CD14-positive monocyte (primary cell): Measurements from ENCODE around the gene FERMT2. TPM values are rescaled to one million over a fixed set of nuclear protein-coding genes. Genes with fewer than 3 reads are reported as not detected.
A peak's percentile ranks its signal among the peaks of the same experiment; 100 is the strongest.

Experiments used
- DNase-seq, 3 donors: peaks; one replicate each; pipeline ENCODE4 v3.0.0-alpha.2; 2011 to 2022
- H2AFZ ChIP-seq: 2 replicates; pipeline ENCODE4 v1.6.0; 2012; ENCODE audit warnings: mild to moderate bottlenecking, low read depth, low read length, inconsistent platforms; ENCODE audit not compliant: insufficient read depth, poor library complexity, severe bottlenecking
- H3K27ac ChIP-seq, 2 donors: 1 replicate in 1 of 2; 2 replicates in 1 of 2; pipeline ENCODE4 v1.5.1; 2012 to 2013; ENCODE audit warnings: low read length in 2 of 2, control low read depth in 1 of 2, inconsistent platforms in 1 of 2, low read depth in 1 of 2, mild to moderate bottlenecking in 1 of 2
- H3K27me3 ChIP-seq, 2 donors: one replicate each; pipeline versions ENCODE4 v1.6.0 to v1.6.1; 2011 to 2013; ENCODE audit warnings: low read length in 2 of 2; ENCODE audit not compliant: control insufficient read depth in 2 of 2, insufficient read depth in 2 of 2
- H3K36me3 ChIP-seq, 2 donors: replicated peaks in 1 of 2; 1 replicate in 1 of 2; 2 replicates in 1 of 2; pipeline versions ENCODE4 v1.5.1 to v1.6.1; 2012 to 2013; ENCODE audit warnings: low read length in 2 of 2, control low read depth in 1 of 2, inconsistent platforms in 1 of 2, mild to moderate bottlenecking in 1 of 2; ENCODE audit not compliant: insufficient read depth in 2 of 2, control insufficient read depth in 1 of 2
- H3K4me1 ChIP-seq, 2 donors: 1 replicate in 1 of 2; 2 replicates in 1 of 2; pipeline versions ENCODE4 v1.5.1 to v1.6.1; 2012 to 2013; ENCODE audit warnings: low read length in 2 of 2, control low read depth in 1 of 2, inconsistent platforms in 1 of 2, mild to moderate bottlenecking in 1 of 2, moderate library complexity in 1 of 2; ENCODE audit not compliant: insufficient read depth in 2 of 2, control insufficient read depth in 1 of 2
- H3K4me2 ChIP-seq: replicated peaks from 2 replicates; pipeline ENCODE3; 2012; ENCODE audit warnings: low read length, moderate library complexity, mild to moderate bottlenecking; ENCODE audit not compliant: poor library complexity, severe bottlenecking; ENCODE audit errors: extremely low read depth
- H3K4me3 ChIP-seq, 3 experiments: fragments of 200-600 bp in 1 of 3; sonication (generic) in 1 of 3; replicated peaks in 1 of 3; 1 replicate in 2 of 3; 2 replicates in 1 of 3; pipeline ENCODE4 v1.5.1; 2011 to 2013; ENCODE audit warnings: low read length in 3 of 3, mild to moderate bottlenecking in 3 of 3, control low read depth in 2 of 3, low read depth in 2 of 3, inconsistent platforms in 1 of 3, moderate library complexity in 1 of 3
- H3K79me2 ChIP-seq: 2 replicates; pipeline ENCODE4 v1.6.0; 2012; ENCODE audit warnings: mild to moderate bottlenecking, control low read depth, inconsistent platforms, low read length, moderate library complexity; ENCODE audit not compliant: insufficient read depth
- H3K9ac ChIP-seq: 2 replicates; pipeline ENCODE4 v1.6.0; 2017; ENCODE audit warnings: low read length, mild to moderate bottlenecking; ENCODE audit not compliant: insufficient read depth, poor library complexity, severe bottlenecking
- H3K9me3 ChIP-seq, 2 donors: replicated peaks in 1 of 2; 1 replicate in 1 of 2; 2 replicates in 1 of 2; pipeline versions ENCODE4 v1.5.1 to v1.6.1; 2012 to 2013; ENCODE audit warnings: low read length in 2 of 2, control low read depth in 1 of 2; ENCODE audit not compliant: control insufficient read depth in 1 of 2, insufficient read depth in 1 of 2
- H4K20me1 ChIP-seq: 2 replicates; pipeline ENCODE4 v1.6.0; 2012; ENCODE audit warnings: mild to moderate bottlenecking, low read length, control low read depth, moderate library complexity; ENCODE audit not compliant: insufficient read depth
- H3K27ac Mint-ChIP-seq, 7 donors: one replicate each; pipeline ENCODE4 v1.8.0; 2020; ENCODE audit warnings: mild to moderate bottlenecking in 7 of 7, mixed read lengths in 7 of 7, moderate library complexity in 6 of 7, inconsistent platforms in 2 of 7
- H3K27me3 Mint-ChIP-seq, 3 donors: one replicate each; pipeline ENCODE4 v1.8.0; 2021 to 2022; ENCODE audit warnings: low read depth in 3 of 3, mild to moderate bottlenecking in 3 of 3, mixed read lengths in 3 of 3, moderate library complexity in 3 of 3, inconsistent platforms in 1 of 3
- H3K36me3 Mint-ChIP-seq, 2 donors: one replicate each; pipeline ENCODE4 v1.8.0; 2020; ENCODE audit warnings: mixed read lengths in 2 of 2, inconsistent platforms in 1 of 2, mild to moderate bottlenecking in 1 of 2
- H3K4me1 Mint-ChIP-seq: one replicate; pipeline ENCODE4 v1.8.0; 2020; ENCODE audit warnings: mild to moderate bottlenecking, mixed read lengths
- H3K4me3 Mint-ChIP-seq, 2 donors: one replicate each; pipeline ENCODE4 v1.8.0; 2020; ENCODE audit warnings: mild to moderate bottlenecking in 2 of 2, mixed read lengths in 2 of 2, moderate library complexity in 1 of 2
- H3K9me3 Mint-ChIP-seq, 7 donors: one replicate each; pipeline ENCODE4 v1.8.0; 2020 to 2022; ENCODE audit warnings: mixed read lengths in 7 of 7, mild to moderate bottlenecking in 6 of 7, moderate library complexity in 6 of 7, inconsistent platforms in 2 of 7
- WGBS: methylation state at CpG from one replicate; pipeline ENCODE4 v1.1.5; 2013; ENCODE audit warnings: missing lambda C conversion rate; ENCODE audit not compliant: insufficient coverage; 5-methylcytosine and 5-hydroxymethylcytosine counted together
- intact Hi-C, 2 donors: fragments of 100-400 bp; cut with micrococcal nuclease; formaldehyde crosslinking; loops; one replicate each; pipeline versions ENCODE4 v1.15.0 to v1.15.1; 2023
- polyA plus RNA-seq, 3 donors: library from polyadenylated mRNA; depleted of rRNA in 1 of 3; unstranded in 2 of 3; stranded (reverse) in 1 of 3; fragments of 300-500 nt in 2 of 3; fragments of >200 nt in 1 of 3; fragmentation: Illumina TruSeq in 2 of 3; gene quantifications; 1 replicate in 2 of 3; 2 replicates in 1 of 3; pipeline ENCODE4 v1.2.3, GENCODE V29; 2012 to 2021
- TF ChIP-seq, protein P1 (sequence below): fragments of 200-600 bp; IDR thresholded peaks from one replicate; pipeline ENCODE4 v1.8.0; 2022; ENCODE audit warnings: antibody characterized with exemption, mild to moderate bottlenecking

The FERMT2 gene
- polyA plus RNA-seq, 3 donors, result not detected

DNA sequence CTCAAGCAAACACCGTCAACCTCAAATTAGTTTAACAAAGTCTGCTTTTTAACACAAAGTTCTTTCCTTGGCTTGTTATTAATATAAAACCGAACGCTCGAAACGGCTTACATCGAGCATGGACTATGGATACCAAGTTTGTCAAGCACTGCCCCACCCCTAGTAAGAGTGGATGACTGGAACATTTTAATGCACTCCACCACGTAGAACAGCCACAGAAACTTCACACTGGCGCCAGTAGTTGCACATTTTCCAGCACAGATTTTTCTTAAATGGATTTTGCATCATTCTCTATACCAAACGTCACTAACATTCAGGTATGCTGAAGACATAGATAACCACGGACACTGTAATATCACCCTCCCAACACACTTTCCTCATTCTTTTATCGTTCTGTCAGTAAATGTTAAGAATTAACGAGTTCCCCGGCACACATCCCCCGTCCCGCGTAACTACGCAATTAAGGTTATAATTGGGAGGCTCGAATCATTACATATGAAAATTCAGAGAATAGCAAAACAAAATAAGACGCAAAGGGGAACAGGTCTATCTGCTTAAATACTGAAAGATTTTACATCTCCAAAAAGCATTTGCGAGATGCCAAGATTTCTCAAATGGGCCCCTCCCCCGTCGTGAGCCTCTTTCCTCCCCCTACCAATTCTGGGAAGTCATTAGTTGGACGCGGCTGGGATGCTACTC is 990 bp downstream of the FERMT2 start:
- H3K79me2 ChIP-seq, result no peaks in the 10 kb centered on the region
- no peaks in the 10 kb centered on the region for H3K36me3 ChIP-seq
- TF ChIP-seq, protein P1, sequence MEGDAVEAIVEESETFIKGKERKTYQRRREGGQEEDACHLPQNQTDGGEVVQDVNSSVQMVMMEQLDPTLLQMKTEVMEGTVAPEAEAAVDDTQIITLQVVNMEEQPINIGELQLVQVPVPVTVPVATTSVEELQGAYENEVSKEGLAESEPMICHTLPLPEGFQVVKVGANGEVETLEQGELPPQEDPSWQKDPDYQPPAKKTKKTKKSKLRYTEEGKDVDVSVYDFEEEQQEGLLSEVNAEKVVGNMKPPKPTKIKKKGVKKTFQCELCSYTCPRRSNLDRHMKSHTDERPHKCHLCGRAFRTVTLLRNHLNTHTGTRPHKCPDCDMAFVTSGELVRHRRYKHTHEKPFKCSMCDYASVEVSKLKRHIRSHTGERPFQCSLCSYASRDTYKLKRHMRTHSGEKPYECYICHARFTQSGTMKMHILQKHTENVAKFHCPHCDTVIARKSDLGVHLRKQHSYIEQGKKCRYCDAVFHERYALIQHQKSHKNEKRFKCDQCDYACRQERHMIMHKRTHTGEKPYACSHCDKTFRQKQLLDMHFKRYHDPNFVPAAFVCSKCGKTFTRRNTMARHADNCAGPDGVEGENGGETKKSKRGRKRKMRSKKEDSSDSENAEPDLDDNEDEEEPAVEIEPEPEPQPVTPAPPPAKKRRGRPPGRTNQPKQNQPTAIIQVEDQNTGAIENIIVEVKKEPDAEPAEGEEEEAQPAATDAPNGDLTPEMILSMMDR, result no peak
- Mint-ChIP-seq H3K36me3 (peaks cover 3 to 4% of the 10 kb centered on the region in 2 donors), H3K4me1 (peaks cover 22% of the 10 kb centered on the region), H3K27me3 (peaks cover 63 to 78% (median 65%) of the 10 kb centered on the region in 3 donors), H3K9me3 (peaks cover 0 to 10% (median 4%) of the 10 kb centered on the region in 7 donors), H3K4me3 (peak overlapping the region; percentile 81 to 93), H3K27ac (peak overlapping the region in 1 of 7 donors; percentile 63)
- no peak for DNase-seq
- intact Hi-C loops, result no loop called here
- peak overlapping the region in 1 of 3 experiments; percentile 70 for H3K4me3 ChIP-seq
- 13% methylated on average over 13 of the region's 24 CpGs for WGBS
- H3K9ac ChIP-seq, result no peak overlapping the region
- peaks cover 8 to 15% of the 10 kb centered on the region in 2 donors for H3K4me1 ChIP-seq
- H2AFZ ChIP-seq, result peak overlapping the region; percentile 51
- peaks cover 0 to 10% of the 10 kb centered on the region in 2 donors for H3K9me3 ChIP-seq
- no peaks in the 10 kb centered on the region for H4K20me1 ChIP-seq
- peaks cover 67 to 70% of the 10 kb centered on the region in 2 donors for H3K27me3 ChIP-seq
- H3K27ac ChIP-seq, result no peak overlapping the region
- H3K4me2 ChIP-seq, result peak overlapping the region; percentile 77

DNA sequence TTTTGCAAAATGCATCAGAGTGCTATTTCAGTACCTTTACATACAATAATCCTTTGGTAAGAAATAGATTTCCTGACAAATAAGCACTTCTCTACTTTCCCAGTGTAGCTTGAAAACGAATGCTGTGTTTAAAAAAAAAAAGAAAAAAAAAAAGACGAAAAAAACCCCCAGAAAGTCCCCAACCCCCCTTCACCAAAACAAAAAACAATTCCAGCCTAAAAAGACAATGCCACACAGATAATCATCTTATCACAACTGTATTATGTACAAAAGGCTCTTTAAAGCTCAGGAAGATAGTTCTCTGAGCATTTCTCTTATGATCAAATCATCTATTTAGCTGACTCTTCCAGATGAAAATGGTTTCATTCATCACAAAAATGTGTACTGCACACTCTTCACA is 1.6 kb downstream of the FERMT2 start:
- DNase-seq, result no peak
- intact Hi-C loops, result no loop called here
- no peak overlapping the region for H3K4me2 ChIP-seq

More for the DNA sequence above, 1.6 kb downstream of the FERMT2 start:
- H3K79me2 ChIP-seq, result no peaks in the 10 kb centered on the region
- peaks cover 22% of the 10 kb centered on the region for H3K4me1 Mint-ChIP-seq
- peaks cover 0 to 10% of the 10 kb centered on the region in 2 donors for H3K9me3 ChIP-seq
- no peak overlapping the region for H3K27ac Mint-ChIP-seq
- H3K36me3 ChIP-seq, result no peaks in the 10 kb centered on the region
- H3K9ac ChIP-seq, result no peak overlapping the region
- H3K36me3 Mint-ChIP-seq, result peaks cover 3 to 4% of the 10 kb centered on the region in 2 donors
- H3K4me1 ChIP-seq, result peaks cover 8 to 15% of the 10 kb centered on the region in 2 donors
- H3K27ac ChIP-seq, result no peak overlapping the region
- peaks cover 64% of the 10 kb centered on the region in 2 donors for H3K27me3 ChIP-seq
- H4K20me1 ChIP-seq, result no peaks in the 10 kb centered on the region
- peaks cover 0 to 10% (median 4%) of the 10 kb centered on the region in 7 donors for H3K9me3 Mint-ChIP-seq
- no CpG with 5 or more reads among the region's 2 CpGs for WGBS
- TF ChIP-seq, protein P1, result no peak
- H3K4me3 ChIP-seq, result no peak overlapping the region
- no peak overlapping the region for H2AFZ ChIP-seq
- peaks cover 63 to 79% (median 64%) of the 10 kb centered on the region in 3 donors for H3K27me3 Mint-ChIP-seq
- H3K4me3 Mint-ChIP-seq, result peak overlapping the region in 1 of 2 donors; percentile 93
